HUDEP-2 (cell line): ENCODE measurements around the gene PDIA4.
A peak's percentile ranks its signal among the peaks of the same experiment; 100 is the strongest.

Experiments
- DNase-seq, 76 experiments: peaks; one replicate each; lab custom pipeline; 2025; ENCODE audit not compliant: unreplicated experiment in 76 of 76; lab: John Stamatoyannopoulos, UW

Gene PDIA4

DNA sequence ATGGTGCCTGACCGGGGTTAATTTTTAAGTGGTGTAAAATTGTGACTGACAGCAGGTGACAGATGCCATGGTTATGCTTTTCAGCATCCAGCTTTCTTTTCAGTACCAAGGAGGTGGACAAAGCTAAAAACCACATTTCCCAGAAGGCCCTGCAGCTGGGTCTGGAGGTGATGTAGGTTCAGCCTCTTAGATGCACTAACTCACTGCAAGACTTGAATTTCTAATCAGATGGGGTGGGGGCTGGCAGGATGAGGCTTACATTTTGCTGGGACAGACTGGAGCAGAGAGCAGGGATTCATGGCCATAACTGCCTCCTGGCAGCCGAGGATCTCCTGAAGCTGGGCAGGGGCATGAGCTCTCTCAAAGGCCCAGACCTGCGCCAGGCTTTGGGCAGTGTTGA is 52.4 kb downstream of the PDIA4 start:
- DNase-seq, result no peak

DNA sequence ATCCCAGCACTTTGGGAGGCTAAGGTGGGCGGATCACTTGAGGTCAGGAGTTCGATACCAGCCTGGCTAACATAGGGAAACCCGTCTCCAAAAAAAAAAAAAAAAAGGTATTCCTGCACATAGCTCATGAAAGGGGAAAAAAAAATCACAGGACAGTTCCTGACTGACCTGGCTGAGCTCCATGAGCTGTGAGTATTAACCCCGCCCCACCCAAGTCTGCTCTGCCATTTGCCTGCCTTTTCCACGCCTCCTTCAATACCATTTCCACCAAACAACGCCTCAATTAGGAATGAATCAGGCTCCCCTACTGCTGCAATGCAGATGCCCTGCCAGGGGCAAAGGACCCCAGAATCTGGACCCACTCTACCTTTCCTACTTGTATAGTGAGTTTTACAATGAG is 55.0 kb downstream of the PDIA4 start:
- DNase-seq, result no peak

DNA sequence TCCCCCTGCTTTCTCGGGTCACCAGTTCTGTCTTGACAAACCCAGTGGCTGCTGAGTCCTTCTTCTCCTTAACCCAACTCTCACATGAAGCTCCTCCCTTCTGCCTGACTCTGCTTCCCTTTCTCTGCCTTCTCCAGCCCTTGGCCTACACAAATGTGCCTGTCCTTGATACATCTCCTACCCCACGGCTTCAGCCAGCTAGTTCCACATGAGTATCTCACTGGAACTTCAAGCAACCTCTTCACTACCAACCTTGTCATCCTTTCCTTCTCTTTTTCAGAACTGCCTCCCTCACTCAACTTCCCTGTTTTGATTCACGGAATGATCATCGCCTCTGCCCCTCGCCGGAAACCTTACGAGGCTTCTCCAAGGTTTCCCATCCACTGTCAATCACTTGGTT is 55.9 kb downstream of the PDIA4 start:
- DNase-seq, result no peak

DNA sequence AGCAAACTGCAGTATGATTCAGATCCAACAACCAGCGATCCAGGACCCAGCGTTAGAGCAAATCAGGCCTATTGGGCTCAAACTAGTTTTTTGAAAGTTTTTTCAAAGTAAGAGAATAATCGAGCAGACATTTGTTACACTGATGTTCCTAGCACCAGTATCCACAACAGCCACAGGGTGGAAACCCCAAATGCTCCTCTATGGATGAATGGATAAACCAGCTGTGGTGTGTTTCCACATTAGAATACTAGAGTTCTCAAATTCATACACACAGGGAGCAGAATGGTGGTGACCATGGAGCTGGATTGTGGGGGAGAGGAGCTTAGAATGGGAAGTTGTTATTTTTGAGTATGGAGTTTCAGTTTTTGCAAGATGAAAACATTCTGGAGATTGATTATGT is 60.7 kb downstream of the PDIA4 start:
- no peak for DNase-seq

DNA sequence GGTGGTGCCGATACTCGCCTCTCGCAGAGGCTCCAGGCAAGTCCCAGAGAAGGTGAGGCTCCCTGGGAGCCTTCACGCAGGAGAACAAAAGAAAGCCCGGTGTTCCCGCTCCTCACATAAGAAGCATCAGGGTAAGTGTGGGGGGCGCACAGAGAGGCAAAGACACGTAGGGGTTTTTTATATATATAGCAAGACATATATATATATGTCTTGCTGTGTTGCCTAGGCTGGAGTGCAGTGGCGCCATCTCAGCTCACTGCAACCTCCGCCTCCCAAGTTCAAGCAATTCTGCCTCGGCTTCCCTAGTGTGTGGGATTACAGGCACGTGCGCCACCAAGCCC is 61.3 kb downstream of the PDIA4 start:
- DNase-seq, result no peak

DNA sequence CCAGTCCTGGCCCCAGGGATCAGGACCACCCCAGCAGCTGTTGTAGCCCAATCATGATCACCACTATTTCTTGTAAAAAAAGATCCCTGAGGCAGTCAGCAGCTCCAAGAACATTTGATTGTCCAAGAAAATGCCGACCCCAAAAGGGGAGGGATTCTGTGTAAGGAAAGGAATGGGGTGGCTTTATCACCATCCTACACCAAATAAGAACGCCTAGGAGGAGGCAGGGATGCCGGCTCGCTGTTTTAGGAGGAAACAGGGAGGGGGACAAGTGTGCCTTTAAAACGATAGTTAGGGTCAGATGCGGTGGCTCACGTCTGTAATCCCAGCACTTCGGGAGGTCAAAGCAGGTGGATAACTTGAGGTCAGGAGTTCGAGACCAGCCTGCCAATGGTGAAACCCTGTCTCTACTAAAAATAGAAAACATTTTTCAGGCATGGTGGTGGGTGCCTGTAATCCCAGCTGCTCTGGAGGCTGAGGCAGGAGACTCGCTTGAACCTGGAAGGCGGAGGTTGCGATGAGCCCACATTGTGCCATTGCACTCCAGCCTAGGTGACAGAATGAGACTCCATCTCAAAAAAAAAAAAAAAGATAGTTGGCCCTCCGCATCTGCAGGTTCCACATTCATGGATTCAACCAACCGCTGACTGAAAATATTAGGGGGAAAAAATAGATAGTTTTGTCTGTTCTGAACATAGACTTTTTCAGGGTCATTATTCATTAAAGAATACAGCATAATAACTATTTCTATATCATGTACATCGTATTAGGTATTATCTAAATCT is 63.6 kb downstream of the PDIA4 start:
- DNase-seq, result no peak

DNA sequence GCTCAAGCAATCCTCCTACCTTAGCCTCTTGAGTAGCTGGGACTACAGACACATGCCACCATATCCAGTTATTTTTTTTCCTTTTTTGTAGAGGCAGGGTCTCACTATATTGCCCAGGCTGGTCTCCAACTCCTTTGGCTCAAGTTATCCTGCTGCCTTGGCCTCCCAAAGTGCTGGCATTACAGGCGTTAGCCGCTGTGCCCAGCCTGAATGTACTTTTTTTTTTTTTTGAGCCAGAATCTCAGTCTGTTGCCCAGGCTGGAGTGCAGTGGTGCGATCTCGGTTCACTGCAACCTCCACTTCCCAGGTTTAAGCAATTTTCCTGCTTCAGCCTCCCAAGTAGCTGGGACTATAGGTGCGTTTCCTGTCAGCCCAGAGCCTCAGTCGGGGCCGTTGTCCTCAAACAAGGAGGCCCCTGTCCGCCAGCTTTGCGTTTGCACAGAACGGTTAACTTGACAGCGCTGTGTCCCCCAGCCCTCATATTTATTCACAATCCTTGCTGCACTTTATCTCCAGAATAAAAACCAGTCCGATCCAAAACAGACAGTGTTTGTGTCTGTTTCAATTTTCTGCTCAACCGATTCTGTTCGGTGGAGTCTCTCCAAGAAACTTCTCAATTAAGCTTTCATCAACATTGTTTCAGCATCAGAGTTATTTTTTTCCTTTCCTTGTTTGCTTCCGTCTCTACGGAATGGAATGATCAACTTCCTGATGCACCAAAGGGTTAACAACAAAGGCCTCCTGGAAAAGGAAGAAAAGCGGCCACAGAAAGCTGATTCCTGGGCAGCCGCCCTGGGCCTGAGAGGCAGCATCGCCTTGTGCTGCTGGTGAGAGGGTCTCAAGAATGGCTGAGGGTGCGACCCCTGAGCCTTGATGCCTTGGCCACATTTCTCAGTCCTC is 64.5 kb downstream of the PDIA4 start:
- DNase-seq, result no peak

DNA sequence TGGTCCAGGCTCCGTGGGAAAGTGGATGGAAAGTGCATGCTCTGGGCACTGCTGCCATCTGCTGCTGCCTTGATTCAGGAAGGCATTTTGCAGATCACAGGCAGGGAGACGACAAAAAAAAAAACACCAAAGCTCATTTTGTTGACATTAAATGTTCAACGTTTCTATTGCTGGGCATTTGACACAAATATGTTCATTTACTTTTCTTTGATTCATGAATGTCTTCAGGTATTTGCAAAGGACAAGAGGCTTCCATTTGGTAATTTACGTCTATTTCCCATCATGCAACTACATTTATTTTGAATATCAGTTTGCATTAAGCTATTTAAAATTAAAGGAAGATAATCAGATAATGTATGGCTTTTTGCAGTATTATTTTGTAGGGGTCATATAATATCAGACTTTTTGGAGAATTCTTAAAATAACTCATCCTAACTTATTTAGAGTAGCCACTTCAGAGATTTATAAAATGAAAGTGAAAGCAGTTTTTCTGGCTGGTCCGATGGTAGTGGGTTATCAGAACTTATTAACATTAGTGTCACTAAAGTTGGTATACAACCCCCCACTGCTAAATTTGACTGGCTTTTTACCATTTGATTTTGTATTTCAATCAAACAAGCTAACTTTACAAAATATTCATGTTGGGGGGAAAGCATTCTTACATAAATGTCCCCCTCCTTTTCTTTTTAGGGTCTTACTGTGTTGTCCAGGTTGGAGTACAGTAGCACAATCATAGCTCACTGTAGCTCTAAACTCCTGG is 65.3 kb downstream of the PDIA4 start:
- DNase-seq, result peak in 57 of 76 experiments; percentile 4 to 68 (median 38)

DNA sequence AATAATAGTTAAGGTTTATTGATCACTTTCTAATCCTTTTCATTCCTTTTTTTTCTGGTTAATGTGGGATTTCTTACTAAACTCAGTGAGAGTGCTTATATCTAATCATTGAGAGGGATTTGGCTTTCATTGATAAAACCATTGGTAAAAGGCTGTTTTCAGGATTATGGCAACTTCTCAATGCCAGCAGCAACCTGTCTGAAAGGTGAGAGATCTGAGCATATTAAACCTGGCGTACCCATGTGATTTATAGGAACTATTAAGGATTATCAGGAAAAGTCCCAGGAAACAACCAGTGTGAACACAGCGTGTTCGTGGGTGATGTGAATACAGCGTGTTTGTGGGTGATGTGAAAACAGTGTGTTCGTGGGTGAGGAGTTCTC is 65.9 kb downstream of the PDIA4 start:
- DNase-seq, result peak in 3 of 76 experiments; percentile 9 to 35 (median 23)

DNA sequence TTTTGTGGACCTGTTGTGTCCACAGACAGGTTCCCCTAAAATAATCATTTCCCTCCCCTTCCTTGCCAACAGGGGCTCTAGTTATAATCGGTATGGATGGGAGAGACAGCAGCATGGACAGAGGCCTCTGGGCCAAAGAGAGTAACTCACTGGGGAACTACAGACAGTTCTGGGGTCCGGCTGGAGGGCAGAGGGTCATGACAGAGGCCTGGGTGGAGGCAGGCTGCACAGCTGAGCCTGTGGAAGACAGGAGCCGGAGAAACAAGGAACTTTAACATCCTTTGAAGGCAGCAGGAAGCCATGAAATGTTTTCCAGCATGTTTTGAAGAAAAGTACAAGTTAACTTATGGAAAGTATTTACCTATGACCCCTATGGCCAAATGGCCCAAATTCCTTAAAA is 68.6 kb downstream of the PDIA4 start:
- no peak for DNase-seq

DNA sequence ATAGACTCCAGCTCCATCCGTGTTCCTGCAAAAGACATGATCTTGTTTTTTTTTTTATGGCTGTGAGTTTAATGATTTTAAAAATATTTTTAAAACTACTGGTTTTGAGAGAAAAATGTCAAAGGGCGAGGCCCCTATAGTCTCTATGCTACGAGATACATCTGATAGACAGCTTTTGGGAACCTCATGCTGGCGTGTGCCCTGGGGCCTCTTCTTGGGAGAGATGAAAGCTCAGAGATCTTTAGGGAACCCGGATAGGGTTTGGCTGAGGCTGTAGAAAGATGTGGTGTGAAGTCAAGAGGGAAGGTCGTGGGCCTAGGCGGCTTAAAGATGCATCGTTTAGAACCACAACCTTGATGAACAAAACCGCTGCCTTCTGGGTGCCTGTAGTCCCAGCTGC is 70.2 kb downstream of the PDIA4 start:
- DNase-seq, result no peak

DNA sequence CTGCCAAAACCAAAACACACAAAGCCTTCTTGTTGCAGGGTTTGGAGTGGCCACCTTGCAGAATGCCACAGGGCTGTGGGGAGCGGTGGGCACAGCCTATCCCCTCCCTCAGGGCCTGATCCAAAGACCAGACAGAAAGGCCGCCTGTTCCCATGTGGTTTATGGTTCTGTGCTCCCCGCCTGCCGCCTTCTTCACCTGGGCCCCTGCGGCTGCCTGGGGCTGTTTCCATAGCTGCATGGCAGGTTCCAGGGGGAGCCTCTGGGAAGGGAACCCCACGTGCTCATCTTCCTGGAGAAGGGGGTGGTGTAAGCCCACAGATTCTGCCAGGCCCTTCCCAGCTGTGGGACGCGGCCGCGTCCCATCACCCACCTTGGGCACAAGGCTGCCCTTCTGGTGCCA is 73.5 kb downstream of the PDIA4 start:
- no peak for DNase-seq

DNA sequence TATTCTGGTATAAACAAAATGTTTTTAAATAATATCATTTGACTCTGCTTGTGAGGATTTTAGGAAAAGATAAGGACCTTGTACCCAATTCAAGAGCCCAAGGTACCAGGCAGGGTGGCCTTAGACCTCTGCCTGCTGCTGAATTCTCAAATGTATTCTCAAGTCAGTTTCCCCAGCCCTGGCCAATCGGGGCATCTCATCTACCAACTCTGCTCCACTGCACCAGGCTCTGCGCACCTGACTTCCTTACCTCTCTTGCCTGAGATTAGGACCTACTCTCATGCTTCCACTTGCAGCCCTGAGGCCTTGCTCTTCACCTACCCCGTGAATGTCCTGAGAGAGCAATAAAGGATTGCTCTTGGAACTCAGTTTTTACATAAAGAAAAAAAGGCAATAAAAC is 74.6 kb downstream of the PDIA4 start:
- no peak for DNase-seq
